Uterus (tissue), 4 donors: ENCODE measurements around the gene DNAJC4. TPM values are rescaled to one million over a fixed set of nuclear protein-coding genes. Genes with fewer than 3 reads are reported as not detected.

Source experiments
- DNase-seq, 2 donors: peaks; one replicate each; pipeline ENCODE4 v3.0.0-alpha.2; 2019 to 2020
- H3K27ac ChIP-seq, 2 donors: fragments of 200-600 bp; sonication (generic); 1 replicate in 1 of 2; 2 replicates in 1 of 2; pipeline ENCODE4 v1.5.1; 2016 to 2018
- H3K27me3 ChIP-seq, 2 donors: fragments of 200-600 bp; sonication (generic); one replicate each; pipeline ENCODE4 v1.5.1; 2018 to 2019; ENCODE audit warnings: control low read depth in 1 of 2
- H3K36me3 ChIP-seq, 2 donors: fragments of 200-600 bp; sonication (generic); one replicate each; pipeline ENCODE4 v1.5.1; 2019; ENCODE audit warnings: control low read depth in 1 of 2
- H3K4me1 ChIP-seq, 2 donors: fragments of 200-600 bp; sonication (generic); one replicate each; pipeline ENCODE4 v1.5.1; 2018 to 2019; ENCODE audit warnings: control low read depth in 1 of 2
- H3K4me3 ChIP-seq, 2 donors: fragments of 200-600 bp; sonication (generic); 1 replicate in 1 of 2; 2 replicates in 1 of 2; pipeline ENCODE4 v1.5.1; 2018 to 2019; ENCODE audit warnings: mild to moderate bottlenecking in 1 of 2
- H3K9me3 ChIP-seq, 2 donors: fragments of 200-600 bp; sonication (generic); one replicate each; pipeline ENCODE4 v1.5.1; 2019; ENCODE audit warnings: control low read depth in 1 of 2
- CTCF ChIP-seq, 4 experiments: fragments of 200-600 bp in 2 of 4; fragments of 450-650 bp in 2 of 4; sonication (generic) in 2 of 4; IDR thresholded peaks; one replicate each; pipeline ENCODE4 v1.5.1; 2016 to 2019; ENCODE audit warnings: antibody characterized with exemption in 4 of 4, mild to moderate bottlenecking in 2 of 4, moderate library complexity in 1 of 4
- POLR2A ChIP-seq, 2 donors: fragments of 450-650 bp; IDR thresholded peaks; one replicate each; pipeline ENCODE4 v1.6.1; 2016; ENCODE audit warnings: antibody characterized with exemption in 2 of 2, mild to moderate bottlenecking in 1 of 2, moderate library complexity in 1 of 2
- intact Hi-C: fragments of 100-400 bp; cut with DNase I; formaldehyde crosslinking; loops from one replicate; pipeline ENCODE4 v1.15.1; 2023; ENCODE audit warnings: low total_unique reads
- total RNA-seq, 4 donors: library from RNA; depleted of rRNA in 3 of 4; stranded (reverse); fragments of >200 nt in 3 of 4; gene quantifications; one replicate each; pipeline versions ENCODE4 v1.1.0 to v1.2.4, GENCODE V29; 2014 to 2023
- donor health status: DM: yes; HTN: yes; CAD: no.

Gene DNAJC4
- total RNA-seq, 4 donors from 2014 or later, result 7.9 to 28.6 (median 16.6) TPM; not detected in 1

DNA sequence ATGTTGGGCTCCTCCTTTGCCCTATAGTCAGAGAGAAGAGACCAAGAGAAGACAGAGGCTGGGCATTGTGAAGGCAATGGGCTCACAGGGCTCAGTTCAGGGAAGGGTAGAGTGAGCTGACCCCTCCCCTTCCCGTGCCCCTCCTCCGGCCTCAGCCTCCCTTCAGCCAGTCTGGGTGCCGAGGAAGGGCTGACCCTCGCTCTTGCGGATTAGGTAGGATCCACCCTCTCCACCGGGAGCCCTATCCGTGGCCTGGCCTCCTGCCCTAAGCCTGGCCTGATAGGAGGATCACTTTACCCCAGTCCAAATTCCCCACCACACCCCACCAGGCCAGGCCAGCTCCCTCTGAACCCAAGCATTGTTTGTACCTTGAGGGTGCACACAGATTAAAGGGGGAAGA, 18.2 kb downstream of the DNAJC4 start:
- no peak overlapping the region for H3K27ac ChIP-seq
- H3K4me3 ChIP-seq, result no peak overlapping the region
- H3K36me3 ChIP-seq, result no peaks in the 10 kb centered on the region
- no peak for DNase-seq
- no peaks in the 10 kb centered on the region for H3K27me3 ChIP-seq
- TF ChIP-seq POLR2A (IDR thresholded peaks at IDR 0.05), result no peak
- no peak for TF ChIP-seq CTCF (IDR thresholded peaks at IDR 0.05)
- intact Hi-C loops, result no loop called here
- H3K4me1 ChIP-seq, result peaks cover 0 to 16% of the 10 kb centered on the region in 2 donors
- no peaks in the 10 kb centered on the region for H3K9me3 ChIP-seq

GRCh38 chr11:64249038-64249437, 18.7 kb downstream of the DNAJC4 start:
- H3K36me3 ChIP-seq, result no peaks in the 10 kb centered on the region
- H3K4me3 ChIP-seq, result no peak overlapping the region
- H3K27me3 ChIP-seq, result no peaks in the 10 kb centered on the region
- H3K4me1 ChIP-seq, result peaks cover 0 to 16% of the 10 kb centered on the region in 2 donors
- H3K9me3 ChIP-seq, result no peaks in the 10 kb centered on the region
- no peak for TF ChIP-seq POLR2A (IDR thresholded peaks at IDR 0.05)
- TF ChIP-seq CTCF (IDR thresholded peaks at IDR 0.05), result no peak
- no peak overlapping the region for H3K27ac ChIP-seq
- intact Hi-C loops, result no loop called here
- no peak for DNase-seq

DNA sequence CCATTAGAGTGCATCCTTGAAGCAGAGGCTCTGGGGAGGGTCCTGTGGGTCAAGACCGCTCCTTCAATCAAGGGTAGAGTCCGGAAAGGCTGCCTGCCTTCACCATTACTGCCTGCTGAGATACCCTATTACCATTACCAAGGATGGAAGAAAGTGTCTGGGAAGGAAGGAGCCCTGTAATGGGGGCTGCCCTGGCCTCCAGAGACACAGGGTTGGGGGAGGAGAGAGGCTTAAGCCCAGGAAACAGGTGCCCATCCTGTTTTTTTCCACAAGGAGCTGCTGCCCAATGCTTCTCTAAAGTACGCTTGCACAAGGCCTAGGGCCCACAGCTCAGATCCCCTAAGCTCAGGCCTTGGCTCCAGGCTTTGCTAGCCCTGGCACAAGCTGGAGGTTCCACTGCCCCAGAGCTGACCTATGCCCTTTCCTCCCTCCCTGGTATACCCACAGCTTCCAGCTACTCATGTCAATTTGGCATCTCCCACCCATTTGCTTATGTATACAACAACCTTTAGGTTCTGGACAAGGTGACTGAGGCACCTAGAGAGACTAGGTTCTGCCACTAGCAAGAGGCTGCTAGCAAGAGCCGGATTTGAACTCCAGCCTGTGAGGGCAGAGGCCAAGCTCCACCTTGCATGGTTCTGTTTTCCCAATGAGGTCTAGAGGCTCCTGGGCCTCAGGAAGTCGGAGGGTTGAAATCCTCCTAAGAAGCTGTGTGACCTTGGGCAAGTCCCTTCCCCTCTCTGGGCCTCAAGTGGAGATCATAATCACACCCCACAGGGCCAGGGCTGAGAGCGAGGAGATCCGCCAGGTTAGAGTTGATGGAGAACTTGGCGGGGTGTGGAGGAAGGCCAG, 19.4 kb downstream of the DNAJC4 start:
- Histone ChIP-seq H3K27ac (no peak overlapping the region), H3K36me3 (no peaks in the 10 kb centered on the region), H3K9me3 (no peaks in the 10 kb centered on the region), H3K4me3 (no peak overlapping the region), H3K4me1 (peaks cover 0 to 16% of the 10 kb centered on the region in 2 donors), H3K27me3 (no peaks in the 10 kb centered on the region)
- DNase-seq, result no peak
- intact Hi-C loops, result no loop called here
- TF ChIP-seq CTCF (IDR thresholded peaks at IDR 0.05) (no peak), POLR2A (IDR thresholded peaks at IDR 0.05) (no peak)

GRCh38 chr11:64250415-64251015, 20.2 kb downstream of the DNAJC4 start:
- Histone ChIP-seq H3K4me1 (peaks cover 0 to 16% of the 10 kb centered on the region in 2 donors), H3K27me3 (no peaks in the 10 kb centered on the region), H3K36me3 (no peaks in the 10 kb centered on the region), H3K9me3 (no peaks in the 10 kb centered on the region), H3K27ac (peak overlapping the region; percentile 57 to 63), H3K4me3 (peak overlapping the region; percentile 82 to 88)
- intact Hi-C loops, result no loop called here
- no peak for DNase-seq
- TF ChIP-seq CTCF (IDR thresholded peaks at IDR 0.05) (no peak), POLR2A (IDR thresholded peaks at IDR 0.05) (no peak)
